HepG2 (cell line): ENCODE results near the gene RPL18. TPM values are rescaled to one million over a fixed set of nuclear protein-coding genes. Genes with fewer than 3 reads are reported as not detected.

Experiments
- ATF7-NPFF ChIP-seq: sonication (generic); formaldehyde crosslinking; IDR thresholded peaks from 2 replicates; pipeline ENCODE4 v1.8.1; 2023; ENCODE audit warnings: mild to moderate bottlenecking, low read depth, missing genetic modification reagents, moderate library complexity
- CBX5 ChIP-seq: sonication (generic); formaldehyde crosslinking; IDR thresholded peaks from 2 replicates; pipeline ENCODE4 v1.4.0; 2020; ENCODE audit warnings: missing genetic modification reagents, borderline replicate concordance
- ELF1 ChIP-seq: sonication (generic); formaldehyde crosslinking; IDR thresholded peaks from 2 replicates; pipeline ENCODE4 v1.4.0; 2020; ENCODE audit warnings: missing genetic modification reagents
- ELF3 ChIP-seq: IDR thresholded peaks from 2 replicates; pipeline ENCODE4 v1.6.1; 2016; ENCODE audit warnings: missing genetic modification reagents, missing compliant biosample characterization
- FOXC1 ChIP-seq: sonication (generic); formaldehyde crosslinking; IDR thresholded peaks from 2 replicates; pipeline ENCODE4 v1.8.0; 2022; ENCODE audit warnings: mild to moderate bottlenecking, missing genetic modification reagents, borderline replicate concordance
- GLI4 ChIP-seq: sonication (generic); formaldehyde crosslinking; IDR thresholded peaks from 2 replicates; pipeline ENCODE4 v1.5.1; 2020; ENCODE audit warnings: missing genetic modification reagents, mild to moderate bottlenecking, moderate library complexity, borderline replicate concordance
- GPBP1L1 ChIP-seq: sonication (generic); formaldehyde crosslinking; IDR thresholded peaks from 2 replicates; pipeline ENCODE4 v1.5.0; 2020; ENCODE audit warnings: mild to moderate bottlenecking, missing genetic modification reagents
- HDAC2 ChIP-seq: sonication (generic); formaldehyde crosslinking; IDR thresholded peaks from 2 replicates; pipeline ENCODE4 v1.4.0; 2020; ENCODE audit warnings: missing genetic modification reagents
- HINFP ChIP-seq: sonication (generic); formaldehyde crosslinking; IDR thresholded peaks from 2 replicates; pipeline ENCODE4 v1.4.0; 2020; ENCODE audit warnings: low read depth, mild to moderate bottlenecking, missing genetic modification reagents
- HOMEZ ChIP-seq: IDR thresholded peaks from 2 replicates; pipeline ENCODE4 v1.6.1; 2016; ENCODE audit warnings: low read depth
- KAT7 ChIP-seq: IDR thresholded peaks from 2 replicates; pipeline ENCODE4 v1.6.1; 2018; ENCODE audit warnings: borderline replicate concordance, missing compliant biosample characterization
- KLF15 ChIP-seq: sonication (generic); formaldehyde crosslinking; IDR thresholded peaks from 2 replicates; pipeline ENCODE4 v1.8.1; 2023; ENCODE audit warnings: borderline replicate concordance, mild to moderate bottlenecking, inconsistent platforms, missing genetic modification reagents, mixed read lengths
- MED8 ChIP-seq: sonication (generic); formaldehyde crosslinking; IDR thresholded peaks from 2 replicates; pipeline ENCODE4 v1.8.1; 2023; ENCODE audit warnings: mild to moderate bottlenecking, missing genetic modification reagents; ENCODE audit not compliant: insufficient replicate concordance
- NCOA2 ChIP-seq: sonication (generic); formaldehyde crosslinking; IDR thresholded peaks from 2 replicates; pipeline ENCODE4 v1.8.0; 2022; ENCODE audit warnings: inconsistent platforms
- RCOR2 ChIP-seq: IDR thresholded peaks from 2 replicates; pipeline ENCODE4 v1.6.1; 2016; ENCODE audit warnings: missing biosample characterization, missing genetic modification reagents
- SP4 ChIP-seq: sonication (generic); formaldehyde crosslinking; IDR thresholded peaks from 2 replicates; pipeline ENCODE4 v1.8.1; 2023; ENCODE audit warnings: mild to moderate bottlenecking, missing genetic modification reagents
- TEF ChIP-seq: sonication (generic); formaldehyde crosslinking; IDR thresholded peaks from 2 replicates; pipeline ENCODE4 v1.5.0; 2020; ENCODE audit warnings: missing genetic modification reagents
- ZBTB37 ChIP-seq: sonication (generic); formaldehyde crosslinking; IDR thresholded peaks from 2 replicates; pipeline ENCODE4 v1.4.0; 2020; ENCODE audit warnings: mild to moderate bottlenecking, missing genetic modification reagents
- ZFAT ChIP-seq: sonication (generic); formaldehyde crosslinking; conservative IDR thresholded peaks from 2 replicates; pipeline ENCODE4 v1.8.1; 2023; ENCODE audit warnings: missing genetic modification reagents, inconsistent platforms
- ZFP36L2 ChIP-seq: sonication (generic); formaldehyde crosslinking; IDR thresholded peaks from 2 replicates; pipeline ENCODE4 v1.4.0; 2020; ENCODE audit warnings: missing genetic modification reagents
- ZNF205 ChIP-seq: IDR thresholded peaks from 2 replicates; pipeline ENCODE4 v1.6.1; 2018; ENCODE audit warnings: missing biosample characterization, missing genetic modification reagents
- ZNF549 ChIP-seq: sonication (generic); formaldehyde crosslinking; IDR thresholded peaks from 2 replicates; pipeline ENCODE4 v1.5.0; 2020; ENCODE audit warnings: missing genetic modification reagents
- ZNF652 ChIP-seq: IDR thresholded peaks from 2 replicates; pipeline ENCODE4 v1.6.1; 2016; ENCODE audit warnings: low read depth, borderline replicate concordance
- ZSCAN21 ChIP-seq: sonication (generic); formaldehyde crosslinking; IDR thresholded peaks from 2 replicates; pipeline ENCODE4 v1.8.0; 2022; ENCODE audit warnings: mild to moderate bottlenecking, missing genetic modification reagents, moderate library complexity, borderline replicate concordance
- polyA plus RNA-seq, 8 experiments: library from polyadenylated mRNA; depleted of rRNA in 3 of 8; stranded (reverse) in 7 of 8; unstranded in 1 of 8; fragments of >200 nt; fragmentation: Illumina TruSeq in 4 of 8; extraction: Trizol in 4 of 8; gene quantifications; 2 replicates each; pipeline versions ENCODE4 v1.2.1 to v1.2.3, GENCODE V29; 2011 to 2016; ENCODE audit warnings: low read depth in 4 of 8, missing spikeins in 1 of 8, mixed read lengths in 1 of 8; ENCODE audit not compliant: insufficient read depth in 1 of 8
- total RNA-seq, 5 experiments: library from RNA; depleted of rRNA; stranded (reverse); fragments of >200 nt; fragmentation: Illumina TruSeq; extraction: Trizol; gene quantifications; 2 replicates each; pipeline ENCODE4 v1.2.3, GENCODE V29; 2016; ENCODE audit warnings: low read depth in 1 of 5

The RPL18 gene
- total and polyA plus RNA-seq, 2 of the 13 experiments (the other 11 are each of a cell fraction or from before 2014, with no cell fraction given), result 1,485 to 1,639 TPM

GRCh38 chr19:48618916-48619691 lies at the start of gene RPL18, which contains the start of gene SPHK2 (continued):
- TF ChIP-seq HINFP (CRISPR knock-in tag) (no peak; the same call in 1 of the 2 replicates), ZFAT (CRISPR knock-in tag) (no peak), ATF7-NPFF (CRISPR knock-in tag) (peak; percentile 85), ZNF549 (CRISPR knock-in tag) (no peak), ZSCAN21 (peak; percentile 86; the same call in 1 of the 2 replicates), TEF (CRISPR knock-in tag) (no peak), ZNF652 (CRISPR knock-in tag) (no peak), FOXC1 (CRISPR knock-in tag) (peak; percentile 89), ZBTB37 (no peak), ELF3 (CRISPR knock-in tag) (peak; percentile 91), GPBP1L1 (CRISPR knock-in tag) (no peak), RCOR2 (CRISPR knock-in tag) (peak; percentile 99; the same call in 1 of the 2 replicates), GLI4 (CRISPR knock-in tag) (no peak), KAT7 (CRISPR knock-in tag) (peak; percentile 95), ZFP36L2 (CRISPR knock-in tag) (0 out of 2 replicates have a peak, but pooled peaks have one; percentile 50), CBX5 (CRISPR knock-in tag) (peak; percentile 72; the same call in 1 of the 2 replicates), KLF15 (CRISPR knock-in tag) (peak; percentile 85; the same call in 1 of the 2 replicates), HOMEZ (CRISPR knock-in tag) (0 out of 2 replicates have a peak, but pooled peaks have one; percentile 54), NCOA2 (CRISPR knock-in tag) (peak; percentile 63), SP4 (CRISPR knock-in tag) (peak; percentile 85), MED8 (peak; percentile 12), ZNF205 (peak; percentile 88), ELF1 (peak; percentile 99), HDAC2 (CRISPR knock-in tag) (peak; percentile 78)
